ENCODE data around the gene RFX2.

- TF ChIP-seq GATA2 (IDR thresholded peaks at IDR 0.05; ENCODE audit: low read depth, low read length) (no peak), GATA3 (IDR thresholded peaks at IDR 0.05; ENCODE audit: low read depth, low read length) (no peak)
Measured at GRCh38 chr19:5955636-5955935, 154.7 kb downstream of the RFX2 start.
